Panc1 (cell line): Measurements from ENCODE around the gene RSRP1.
"Not testable (repeated sequence)": the region's sequence is repeated elsewhere in the genome, so short reads cannot be mapped to it uniquely, and the experiment has no call there.

Source experiments
- POLR2AphosphoS5 ChIP-seq: IDR thresholded peaks from 2 replicates; pipeline ENCODE4 v1.6.1; 2012; ENCODE audit warnings: mild to moderate bottlenecking, low read depth, low read length, moderate library complexity
- SIN3A ChIP-seq: IDR thresholded peaks from 2 replicates; pipeline ENCODE4 v1.6.1; 2012; ENCODE audit warnings: low read depth, mild to moderate bottlenecking, low read length, moderate library complexity, borderline replicate concordance; ENCODE audit not compliant: insufficient read depth
- TCF7L2 ChIP-seq: IDR thresholded peaks from 2 replicates; pipeline ENCODE4 v1.6.1; 2011; ENCODE audit warnings: mild to moderate bottlenecking, low read depth, low read length, inconsistent platforms
- TF ChIP-seq, protein P1 (sequence below): fragments of 450-650 bp; IDR thresholded peaks from 2 replicates; pipeline ENCODE4 v1.5.1; 2017; ENCODE audit warnings: mild to moderate bottlenecking
- TF ChIP-seq, protein P2 (sequence below), 2 experiments: IDR thresholded peaks; 2 replicates each; pipeline ENCODE4 v1.6.1; 2011 to 2012; ENCODE audit warnings: low read depth in 2 of 2, control low read depth in 1 of 2, low read length in 1 of 2, mild to moderate bottlenecking in 1 of 2, moderate library complexity in 1 of 2; ENCODE audit not compliant: insufficient read depth in 1 of 2

DNA sequence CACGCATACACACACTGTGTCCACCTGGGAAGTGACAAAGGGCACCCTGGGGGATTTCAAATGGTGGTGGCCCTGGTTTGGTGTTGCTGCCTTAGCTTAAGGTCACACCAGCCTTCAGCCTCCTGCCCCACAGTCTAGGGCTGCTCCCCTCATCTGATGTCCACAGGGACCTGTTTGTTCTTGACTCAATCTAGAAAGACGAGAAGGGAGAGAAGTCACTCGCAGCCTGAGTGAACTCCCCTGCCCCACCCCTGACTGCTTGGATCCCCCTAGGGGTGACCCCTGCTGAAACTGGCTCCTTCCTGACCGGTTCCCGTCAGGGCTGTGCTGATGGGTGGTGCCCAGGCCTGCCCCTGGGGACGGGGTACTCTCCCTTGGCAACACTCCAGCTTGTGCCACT is 39.9 kb upstream of the RSRP1 start:
- TF ChIP-seq, protein P1, sequence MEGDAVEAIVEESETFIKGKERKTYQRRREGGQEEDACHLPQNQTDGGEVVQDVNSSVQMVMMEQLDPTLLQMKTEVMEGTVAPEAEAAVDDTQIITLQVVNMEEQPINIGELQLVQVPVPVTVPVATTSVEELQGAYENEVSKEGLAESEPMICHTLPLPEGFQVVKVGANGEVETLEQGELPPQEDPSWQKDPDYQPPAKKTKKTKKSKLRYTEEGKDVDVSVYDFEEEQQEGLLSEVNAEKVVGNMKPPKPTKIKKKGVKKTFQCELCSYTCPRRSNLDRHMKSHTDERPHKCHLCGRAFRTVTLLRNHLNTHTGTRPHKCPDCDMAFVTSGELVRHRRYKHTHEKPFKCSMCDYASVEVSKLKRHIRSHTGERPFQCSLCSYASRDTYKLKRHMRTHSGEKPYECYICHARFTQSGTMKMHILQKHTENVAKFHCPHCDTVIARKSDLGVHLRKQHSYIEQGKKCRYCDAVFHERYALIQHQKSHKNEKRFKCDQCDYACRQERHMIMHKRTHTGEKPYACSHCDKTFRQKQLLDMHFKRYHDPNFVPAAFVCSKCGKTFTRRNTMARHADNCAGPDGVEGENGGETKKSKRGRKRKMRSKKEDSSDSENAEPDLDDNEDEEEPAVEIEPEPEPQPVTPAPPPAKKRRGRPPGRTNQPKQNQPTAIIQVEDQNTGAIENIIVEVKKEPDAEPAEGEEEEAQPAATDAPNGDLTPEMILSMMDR, result not testable (repeated sequence)
- TF ChIP-seq SIN3A, POLR2AphosphoS5, TCF7L2: not testable (repeated sequence)
- TF ChIP-seq, protein P2, sequence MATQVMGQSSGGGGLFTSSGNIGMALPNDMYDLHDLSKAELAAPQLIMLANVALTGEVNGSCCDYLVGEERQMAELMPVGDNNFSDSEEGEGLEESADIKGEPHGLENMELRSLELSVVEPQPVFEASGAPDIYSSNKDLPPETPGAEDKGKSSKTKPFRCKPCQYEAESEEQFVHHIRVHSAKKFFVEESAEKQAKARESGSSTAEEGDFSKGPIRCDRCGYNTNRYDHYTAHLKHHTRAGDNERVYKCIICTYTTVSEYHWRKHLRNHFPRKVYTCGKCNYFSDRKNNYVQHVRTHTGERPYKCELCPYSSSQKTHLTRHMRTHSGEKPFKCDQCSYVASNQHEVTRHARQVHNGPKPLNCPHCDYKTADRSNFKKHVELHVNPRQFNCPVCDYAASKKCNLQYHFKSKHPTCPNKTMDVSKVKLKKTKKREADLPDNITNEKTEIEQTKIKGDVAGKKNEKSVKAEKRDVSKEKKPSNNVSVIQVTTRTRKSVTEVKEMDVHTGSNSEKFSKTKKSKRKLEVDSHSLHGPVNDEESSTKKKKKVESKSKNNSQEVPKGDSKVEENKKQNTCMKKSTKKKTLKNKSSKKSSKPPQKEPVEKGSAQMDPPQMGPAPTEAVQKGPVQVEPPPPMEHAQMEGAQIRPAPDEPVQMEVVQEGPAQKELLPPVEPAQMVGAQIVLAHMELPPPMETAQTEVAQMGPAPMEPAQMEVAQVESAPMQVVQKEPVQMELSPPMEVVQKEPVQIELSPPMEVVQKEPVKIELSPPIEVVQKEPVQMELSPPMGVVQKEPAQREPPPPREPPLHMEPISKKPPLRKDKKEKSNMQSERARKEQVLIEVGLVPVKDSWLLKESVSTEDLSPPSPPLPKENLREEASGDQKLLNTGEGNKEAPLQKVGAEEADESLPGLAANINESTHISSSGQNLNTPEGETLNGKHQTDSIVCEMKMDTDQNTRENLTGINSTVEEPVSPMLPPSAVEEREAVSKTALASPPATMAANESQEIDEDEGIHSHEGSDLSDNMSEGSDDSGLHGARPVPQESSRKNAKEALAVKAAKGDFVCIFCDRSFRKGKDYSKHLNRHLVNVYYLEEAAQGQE (IDR thresholded peaks at IDR 0.05; ENCODE audit: insufficient read depth in 1 of 2, low read depth in 2 of 2, low read length in 1 of 2), result not testable (repeated sequence)
